Myocyte (in vitro differentiated cells): ENCODE data around the gene OR9I1. TPM values are rescaled to one million over a fixed set of nuclear protein-coding genes. Genes with fewer than 3 reads are reported as not detected.
A peak's percentile ranks its signal among the peaks of the same experiment; 100 is the strongest.

Experiments used
- DNase-seq: peaks from one replicate; pipeline ENCODE4 v3.0.0-alpha.2; 2012; ENCODE audit warnings: low read depth
- polyA plus RNA-seq: library from polyadenylated mRNA; unstranded; fragments of >200 nt; gene quantifications from one replicate; pipeline ENCODE4 v1.2.1, GENCODE V29; 2012; ENCODE audit warnings: missing spikeins
- total RNA-seq: library from RNA; depleted of rRNA; stranded (reverse); fragments of >200 nt; gene quantifications from 2 replicates; pipeline ENCODE4 v1.2.3, GENCODE V29; 2014

Gene OR9I1
- not detected in 2 replicates for total RNA-seq
- not detected for polyA plus RNA-seq

- DNase-seq = peak; percentile 3
Observed at GRCh38 chr11:58125469-58125868, at the start of gene OR9I1. Gene OR9I1 (minus strand): TSS chr11:58125530. CDS start chr11:58119444, 6,086 bp downstream.

GRCh38 chr11:58165504-58166106 is 40.3 kb upstream of the OR9I1 start:
- DNase-seq = no peak

- DNase-seq = no peak
Observed at GRCh38 chr11:58164990-58165389, 39.7 kb upstream of the OR9I1 start.

- DNase-seq = no peak
Observed at GRCh38 chr11:58164389-58164788, 39.1 kb upstream of the OR9I1 start.

GRCh38 chr11:58152781-58153180 is 27.5 kb upstream of the OR9I1 start:
- no peak for DNase-seq

- DNase-seq = no peak
Observed at GRCh38 chr11:58142761-58143160, 17.4 kb upstream of the OR9I1 start.

GRCh38 chr11:58135171-58135570 is 9.8 kb upstream of the OR9I1 start:
- no peak for DNase-seq

GRCh38 chr11:58134151-58134550 is 8.8 kb upstream of the OR9I1 start:
- peak; percentile 9 for DNase-seq

GRCh38 chr11:58133309-58134076 is 8.2 kb upstream of the OR9I1 start:
- DNase-seq = no peak

GRCh38 chr11:58127350-58127749 is 2.0 kb upstream of the OR9I1 start:
- peak; percentile 3 for DNase-seq

- DNase-seq = no peak
Observed at GRCh38 chr11:58121096-58121495, 4.2 kb downstream of the OR9I1 start.

- DNase-seq = no peak
Observed at GRCh38 chr11:58097437-58097836, 27.9 kb downstream of the OR9I1 start.

GRCh38 chr11:58086528-58086927 is 38.8 kb downstream of the OR9I1 start:
- DNase-seq = no peak

GRCh38 chr11:58075781-58076180 is 49.5 kb downstream of the OR9I1 start:
- no peak for DNase-seq

- DNase-seq = no peak
Observed at GRCh38 chr11:58070585-58070984, 54.7 kb downstream of the OR9I1 start.

- no peak for DNase-seq
Observed at GRCh38 chr11:58068655-58069054, 56.7 kb downstream of the OR9I1 start.

- no peak for DNase-seq
Observed at GRCh38 chr11:58067685-58068084, 57.6 kb downstream of the OR9I1 start.

Other genes with a start within 250 kb of the OR9I1 start
- gene OR9Q1, start 101.6 kb downstream of the OR9I1 start, total RNA-seq = not detected in 2 replicates
- gene OR6Q1, start 94.6 kb downstream of the OR9I1 start, total RNA-seq = not detected in 2 replicates
- gene OR9Q2, start 63.5 kb upstream of the OR9I1 start, total RNA-seq = not detected in 2 replicates
- gene OR1S2, start 78.6 kb upstream of the OR9I1 start, total RNA-seq = not detected in 2 replicates
- not detected in 2 replicates for gene OR1S1, start 87.2 kb upstream of the OR9I1 start, total RNA-seq
- gene OR10Q1, start 103.4 kb upstream of the OR9I1 start, total RNA-seq = not detected in 2 replicates
- gene OR10W1, start 142.7 kb upstream of the OR9I1 start, total RNA-seq = not detected in 2 replicates
- gene OR5B17, start 233.5 kb upstream of the OR9I1 start, total RNA-seq = not detected in 2 replicates